HL-60 (cell line): ENCODE data around the gene RNF121.

ENCODE experiments used
- DNase-seq, 2 experiments: peaks; one replicate each; pipeline ENCODE4 v3.0.0-alpha.2; 2010 to 2020; ENCODE audit warnings: low read depth in 1 of 2, low spot score in 1 of 2
- H3K27ac ChIP-seq: fragments of 250-450 bp; sonication (Bioruptor Pico); replicated peaks from 2 replicates; pipeline ENCODE4 v1.5.1; 2020; ENCODE audit warnings: mild to moderate bottlenecking, moderate library complexity
- H3K27me3 ChIP-seq: fragments of 250-450 bp; sonication (Bioruptor Pico); 2 replicates; pipeline ENCODE4 v1.5.1; 2021; ENCODE audit warnings: mild to moderate bottlenecking, moderate library complexity; ENCODE audit not compliant: insufficient read depth, poor library complexity, severe bottlenecking
- H3K4me3 ChIP-seq: replicated peaks from 2 replicates; pipeline ENCODE4 v1.5.1; 2011; ENCODE audit warnings: mild to moderate bottlenecking, control low read depth, low read length; ENCODE audit not compliant: insufficient read depth
- CTCF ChIP-seq: IDR thresholded peaks from one replicate; pipeline ENCODE4 v1.5.1; 2011; ENCODE audit warnings: low read length, control low read depth, inconsistent platforms; ENCODE audit not compliant: insufficient read depth
- GABPA ChIP-seq: IDR thresholded peaks from 2 replicates; pipeline ENCODE4 v1.6.1; 2012; ENCODE audit warnings: low read depth
- POLR2AphosphoS5 ChIP-seq: IDR thresholded peaks from 2 replicates; pipeline ENCODE4 v1.6.1; 2012; ENCODE audit warnings: low read depth
- REST ChIP-seq: IDR thresholded peaks from 2 replicates; pipeline ENCODE4 v1.6.1; 2012; ENCODE audit warnings: low read depth; ENCODE audit not compliant: insufficient replicate concordance
- SPI1 ChIP-seq: IDR thresholded peaks from 2 replicates; pipeline ENCODE4 v1.6.1; 2012; ENCODE audit warnings: low read depth, mild to moderate bottlenecking, borderline replicate concordance

Gene RNF121

DNA sequence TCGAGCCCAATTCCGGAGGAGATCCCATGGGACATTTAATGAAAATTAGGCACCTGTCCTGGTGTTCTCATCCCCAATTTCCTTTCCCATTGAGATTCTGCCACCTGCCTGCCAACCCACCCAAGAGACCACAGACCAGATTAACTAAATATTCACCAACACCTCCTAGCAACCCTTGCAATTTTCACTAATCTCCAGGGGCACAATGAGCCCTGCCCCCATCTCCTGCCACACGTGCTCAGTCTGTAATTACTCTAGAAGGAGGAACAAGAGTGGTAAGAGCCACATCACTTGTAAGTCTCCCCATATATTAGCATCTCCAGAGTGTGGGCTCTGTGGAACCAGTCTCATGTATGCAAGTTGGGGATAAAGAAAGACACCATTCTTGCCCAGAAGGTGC, 107.8 kb downstream of the RNF121 start:
- DNase-seq: no peak
- H3K4me3 ChIP-seq: no peak overlapping the region
- TF ChIP-seq CTCF: no peak
- TF ChIP-seq POLR2AphosphoS5: no peak
- TF ChIP-seq REST: no peak
- no peak for TF ChIP-seq SPI1
- TF ChIP-seq GABPA: no peak
- no peaks in the 10 kb centered on the region for H3K27me3 ChIP-seq
- H3K27ac ChIP-seq: no peak overlapping the region

GRCh38 chr11:72037554-72038311, 108.9 kb downstream of the RNF121 start:
- DNase-seq: no peak
- H3K27ac ChIP-seq: no peak overlapping the region

More at GRCh38 chr11:72037554-72038311, 108.9 kb downstream of the RNF121 start:
- TF ChIP-seq POLR2AphosphoS5 (no peak), GABPA (no peak), SPI1 (no peak), CTCF (no peak), REST (no peak)
- H3K4me3 ChIP-seq: no peak overlapping the region
- no peaks in the 10 kb centered on the region for H3K27me3 ChIP-seq
